ENCODE measurements around the gene KRTAP13-3.

KRTAP13-3 gene

GRCh38 chr21:30439975-30440374 lies 14.2 kb upstream of the KRTAP13-3 start, which contains the start of gene KRTAP15-1:
KRTAP15-1 (plus strand) TSS chr21:30440275; CDS start chr21:30440328, 53 bp downstream.
- DNase-seq (ENCODE audit: low spot score), result no peak
- no peak for TF ChIP-seq CTCF (IDR thresholded peaks at IDR 0.05; ENCODE audit: extremely low read depth, missing control alignments)

- TF ChIP-seq CTCF (IDR thresholded peaks at IDR 0.05; ENCODE audit: extremely low read depth, missing control alignments), result no peak
- no peak for DNase-seq (ENCODE audit: low spot score)
These were observed 11.4 kb upstream of the KRTAP13-3 start for GRCh38 chr21:30437010-30437565.

DNA sequence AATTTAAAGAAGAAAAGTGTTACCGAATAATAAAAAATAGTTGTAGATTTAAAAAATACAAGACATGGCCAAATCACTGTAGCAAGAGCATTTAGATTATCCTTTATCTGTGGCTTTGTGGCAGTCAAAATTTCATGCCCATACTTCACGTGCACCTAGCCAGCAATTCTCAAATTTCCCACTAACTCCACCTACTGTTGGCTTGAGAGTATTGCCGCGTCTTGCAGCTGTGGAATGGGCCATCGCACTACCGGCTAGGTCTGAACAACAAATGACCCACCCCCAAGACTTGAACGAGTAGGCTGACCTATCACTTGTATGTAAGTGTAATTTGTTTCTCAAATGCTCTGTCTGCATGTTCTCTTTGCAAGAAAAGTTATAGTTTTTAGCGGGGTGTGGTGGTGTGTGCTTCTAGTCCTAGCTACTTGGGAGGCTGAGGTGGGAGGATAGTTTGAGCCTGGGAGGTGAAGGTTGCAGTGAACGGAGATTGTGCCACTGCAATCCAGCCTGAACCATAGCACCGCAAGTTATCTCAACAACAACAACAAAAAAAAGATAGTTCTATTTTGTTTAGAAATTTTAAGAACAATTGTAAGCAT lies 8.4 kb upstream of the KRTAP13-3 start:
- peak; percentile 22 for TF ChIP-seq CTCF (IDR thresholded peaks at IDR 0.05; ENCODE audit: extremely low read depth, missing control alignments)
- DNase-seq (ENCODE audit: low spot score), result no peak

GRCh38 chr21:30430170-30430655 lies 4.5 kb upstream of the KRTAP13-3 start, which contains the start of gene KRTAP13-4:
KRTAP13-4 (plus strand) TSS chr21:30430220; CDS start chr21:30430276, 56 bp downstream.
- no peak for DNase-seq (ENCODE audit: low spot score)
- no peak for TF ChIP-seq CTCF (IDR thresholded peaks at IDR 0.05; ENCODE audit: extremely low read depth, missing control alignments)

GRCh38 chr21:30426731-30427130 lies 1.0 kb upstream of the KRTAP13-3 start:
- TF ChIP-seq CTCF (IDR thresholded peaks at IDR 0.05; ENCODE audit: extremely low read depth, missing control alignments), result no peak
- DNase-seq (ENCODE audit: low spot score), result no peak

DNA sequence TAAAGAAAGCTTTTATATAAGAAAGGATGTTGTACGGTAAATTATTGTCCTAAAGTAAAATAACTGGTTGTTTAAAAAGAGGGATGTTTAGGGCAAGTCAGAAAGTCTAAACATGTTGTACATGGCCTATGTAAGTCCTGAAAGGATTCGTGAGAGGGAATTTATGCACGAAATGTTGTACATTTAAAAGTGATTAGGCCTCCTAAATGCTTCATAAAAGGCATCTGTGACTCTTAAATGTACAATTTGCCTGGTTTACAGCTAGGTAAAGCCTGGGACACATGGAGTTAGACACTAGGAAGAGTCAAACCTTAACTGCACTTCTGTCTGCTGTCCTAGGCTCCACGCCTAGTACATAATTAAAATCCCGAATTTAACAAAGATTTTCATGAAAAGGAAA lies 9.7 kb downstream of the KRTAP13-3 start:
- TF ChIP-seq CTCF (IDR thresholded peaks at IDR 0.05; ENCODE audit: extremely low read depth, missing control alignments), result no peak
- DNase-seq (ENCODE audit: low spot score), result no peak

DNA sequence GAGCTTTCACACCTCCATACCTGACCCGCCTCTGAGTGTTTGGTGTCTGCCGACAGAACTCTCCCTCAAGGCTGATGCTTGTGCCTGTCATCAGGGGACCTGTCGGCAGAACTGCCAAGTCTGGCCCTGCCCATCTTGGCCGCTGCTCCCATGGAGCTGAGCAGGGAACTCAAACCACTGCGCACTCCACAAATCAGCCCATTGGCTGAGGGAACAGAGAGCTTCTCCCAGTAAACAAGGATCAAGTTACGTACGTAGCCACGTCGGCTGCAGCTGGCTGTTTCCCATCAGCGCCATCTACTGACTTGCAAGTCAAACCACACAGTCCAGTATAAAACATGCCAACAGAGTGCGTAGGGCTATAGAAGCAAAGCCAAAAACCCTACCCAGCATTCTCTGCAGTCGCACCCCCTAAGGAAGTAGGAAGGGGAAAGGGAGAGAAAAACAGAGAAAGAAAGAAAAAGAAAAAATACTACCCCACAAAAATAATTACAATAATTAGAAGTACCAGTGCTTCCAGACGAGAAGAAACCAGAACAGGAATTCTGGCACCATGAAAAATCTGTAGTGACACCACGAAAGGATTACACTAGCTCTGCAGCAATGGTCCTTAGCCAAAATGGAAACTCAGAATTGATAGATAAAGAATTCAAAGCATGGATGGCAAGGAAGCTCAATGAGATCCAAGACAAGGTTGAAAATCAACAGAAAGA lies 16.8 kb downstream of the KRTAP13-3 start:
- DNase-seq (ENCODE audit: low spot score), result no peak
- no peak for TF ChIP-seq CTCF (IDR thresholded peaks at IDR 0.05; ENCODE audit: extremely low read depth, missing control alignments)

All from GM20000 (cell line).